ENCODE measurements around the gene MYO7B. TPM values are rescaled to one million over a fixed set of nuclear protein-coding genes. Genes with fewer than 3 reads are reported as not detected.

Gene MYO7B
- total RNA-seq, 4 donors from 2014 or later: 0.27 to 0.77 (median 0.54) TPM; not detected in 1

DNA sequence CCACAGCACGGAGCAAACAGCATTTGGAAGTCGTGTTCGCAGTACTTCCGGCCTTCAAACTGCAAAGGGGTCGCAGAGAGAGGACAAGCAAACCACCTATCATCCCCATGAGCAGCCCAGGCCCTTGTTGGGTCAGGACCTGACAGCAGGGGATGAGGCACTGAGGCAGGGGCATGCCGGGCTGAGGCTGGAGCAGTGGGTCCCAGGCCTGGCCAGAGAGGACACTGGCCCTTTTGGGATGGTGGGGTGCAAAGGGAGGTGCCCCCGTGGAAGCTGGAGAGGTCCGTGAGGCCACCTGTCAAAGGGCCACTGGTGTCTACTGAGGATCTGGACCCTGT is 119.3 kb downstream of the MYO7B start:
- Histone ChIP-seq H3K4me3 (no peak overlapping the region), H3K27me3 (no peaks in the 10 kb centered on the region), H3K36me3 (peaks cover 0 to 56% of the 10 kb centered on the region in 2 donors), H3K9me3 (no peaks in the 10 kb centered on the region), H3K27ac (peak overlapping the region; percentile 70 to 98 (median 84)), H3K4me1 (peaks cover 11 to 100% (median 74%) of the 10 kb centered on the region in 3 donors)
- TF ChIP-seq, protein P1, sequence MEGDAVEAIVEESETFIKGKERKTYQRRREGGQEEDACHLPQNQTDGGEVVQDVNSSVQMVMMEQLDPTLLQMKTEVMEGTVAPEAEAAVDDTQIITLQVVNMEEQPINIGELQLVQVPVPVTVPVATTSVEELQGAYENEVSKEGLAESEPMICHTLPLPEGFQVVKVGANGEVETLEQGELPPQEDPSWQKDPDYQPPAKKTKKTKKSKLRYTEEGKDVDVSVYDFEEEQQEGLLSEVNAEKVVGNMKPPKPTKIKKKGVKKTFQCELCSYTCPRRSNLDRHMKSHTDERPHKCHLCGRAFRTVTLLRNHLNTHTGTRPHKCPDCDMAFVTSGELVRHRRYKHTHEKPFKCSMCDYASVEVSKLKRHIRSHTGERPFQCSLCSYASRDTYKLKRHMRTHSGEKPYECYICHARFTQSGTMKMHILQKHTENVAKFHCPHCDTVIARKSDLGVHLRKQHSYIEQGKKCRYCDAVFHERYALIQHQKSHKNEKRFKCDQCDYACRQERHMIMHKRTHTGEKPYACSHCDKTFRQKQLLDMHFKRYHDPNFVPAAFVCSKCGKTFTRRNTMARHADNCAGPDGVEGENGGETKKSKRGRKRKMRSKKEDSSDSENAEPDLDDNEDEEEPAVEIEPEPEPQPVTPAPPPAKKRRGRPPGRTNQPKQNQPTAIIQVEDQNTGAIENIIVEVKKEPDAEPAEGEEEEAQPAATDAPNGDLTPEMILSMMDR (IDR thresholded peaks at IDR 0.05): no peak
- TF ChIP-seq POLR2A (IDR thresholded peaks at IDR 0.05) (no peak), POLR2AphosphoS5 (IDR thresholded peaks at IDR 0.05) (no peak), EP300 (IDR thresholded peaks at IDR 0.05) (no peak)
- no CpG with 5 or more reads among the region's 8 CpGs for WGBS, 2 donors (ENCODE audit: low coverage in 1 of 2)
- no peak for ATAC-seq

DNA sequence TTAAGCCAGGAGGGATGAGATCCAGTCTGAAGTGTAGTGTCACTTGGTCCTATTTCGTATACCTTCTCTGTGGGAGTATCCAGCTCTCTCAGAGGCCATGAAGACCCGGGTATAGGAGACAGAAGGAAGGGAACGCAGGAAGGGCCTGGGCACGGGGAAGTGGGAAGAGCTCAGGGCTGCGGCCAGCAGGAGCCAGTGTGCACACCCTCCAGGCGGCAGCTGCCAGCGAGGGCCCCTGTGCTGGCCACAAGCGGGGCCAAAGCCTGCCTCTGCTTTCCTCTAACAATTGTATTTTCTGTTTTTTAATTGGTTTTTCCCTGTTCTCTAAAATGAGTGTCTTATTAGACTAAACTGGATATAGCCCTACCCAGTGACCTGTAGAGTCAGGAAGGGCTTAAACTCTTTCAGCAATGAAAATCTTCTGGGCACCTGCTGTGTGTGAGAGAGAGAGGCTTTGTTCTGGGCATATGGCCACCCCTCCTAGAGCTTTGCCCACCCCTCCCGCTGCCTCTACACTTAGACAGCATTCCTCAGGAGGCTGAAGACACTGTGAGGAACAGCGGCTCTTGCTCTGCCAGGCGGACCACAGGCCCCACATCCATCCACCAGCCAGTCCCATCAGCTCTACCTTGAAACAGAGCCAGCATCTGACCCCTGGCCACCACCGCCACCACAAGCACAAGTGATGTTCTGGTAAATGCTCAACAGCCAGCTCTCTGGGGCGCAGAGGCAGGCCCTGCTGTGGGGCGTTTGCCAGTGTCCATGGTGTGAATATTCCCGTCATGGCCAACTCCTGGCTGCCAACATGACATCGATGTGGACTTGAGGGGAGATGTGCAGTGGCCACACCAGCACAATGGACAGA is 120.0 kb downstream of the MYO7B start:
- Histone ChIP-seq H3K27ac (peak overlapping the region; percentile 70 to 98 (median 84)), H3K9me3 (no peaks in the 10 kb centered on the region), H3K4me3 (no peak overlapping the region), H3K27me3 (no peaks in the 10 kb centered on the region), H3K4me1 (peaks cover 12 to 100% (median 76%) of the 10 kb centered on the region in 3 donors), H3K36me3 (peaks cover 0 to 60% of the 10 kb centered on the region in 2 donors)
- no peak for TF ChIP-seq POLR2A (IDR thresholded peaks at IDR 0.05)
- TF ChIP-seq EP300 (IDR thresholded peaks at IDR 0.05): no peak
- TF ChIP-seq, protein P1 (IDR thresholded peaks at IDR 0.05): peak in 1 of 4 experiments; percentile 12
- TF ChIP-seq POLR2AphosphoS5 (IDR thresholded peaks at IDR 0.05): no peak
- WGBS, 2 donors (ENCODE audit: low coverage in 1 of 2): 29 to 50% methylated on average over 10 to 11 of the region's 16 CpGs
- no peak for ATAC-seq

DNA sequence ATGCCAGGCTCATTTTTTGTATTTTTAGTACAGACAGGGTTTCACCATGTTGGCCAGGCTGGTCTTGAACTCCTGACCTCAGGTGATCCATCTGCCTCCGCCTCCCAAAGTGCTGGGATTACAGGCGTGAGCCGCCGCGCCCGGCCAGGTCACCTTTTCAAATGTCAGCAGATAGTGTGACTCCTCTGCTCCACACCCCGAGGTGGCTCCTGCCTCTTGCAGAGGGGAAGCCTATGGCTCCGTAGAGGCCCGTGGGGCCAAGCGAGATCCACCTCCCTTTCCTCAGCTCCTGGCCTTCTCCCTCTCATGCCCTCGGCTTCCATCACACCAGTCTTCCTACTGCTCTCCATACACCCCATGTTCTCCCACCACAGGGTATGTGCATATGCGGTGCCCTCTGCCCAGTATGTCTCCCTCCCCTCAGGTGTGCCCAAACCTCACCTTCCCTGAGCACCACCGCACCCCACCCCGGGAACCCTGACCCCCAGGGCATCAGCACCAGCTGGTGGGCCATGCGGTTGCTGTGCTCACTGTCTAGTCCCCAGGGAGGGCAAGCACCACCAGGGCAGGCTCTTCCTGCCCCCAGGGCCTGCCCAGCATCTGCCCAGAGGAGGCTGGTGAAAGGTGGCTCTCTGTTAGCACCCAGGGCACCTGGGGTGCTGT is 121.2 kb downstream of the MYO7B start:
- no peak overlapping the region for H3K4me3 ChIP-seq
- no peaks in the 10 kb centered on the region for H3K27me3 ChIP-seq
- WGBS, 2 donors (ENCODE audit: low coverage in 1 of 2): 58 to 67% methylated on average over 7 to 13 of the region's 15 CpGs
- no peak for TF ChIP-seq POLR2A (IDR thresholded peaks at IDR 0.05)
- no peak for TF ChIP-seq EP300 (IDR thresholded peaks at IDR 0.05)
- no peak for TF ChIP-seq POLR2AphosphoS5 (IDR thresholded peaks at IDR 0.05)
- TF ChIP-seq, protein P1 (IDR thresholded peaks at IDR 0.05): no peak
- H3K9me3 ChIP-seq: no peaks in the 10 kb centered on the region
- ATAC-seq: no peak
- H3K36me3 ChIP-seq: peaks cover 0 to 56% of the 10 kb centered on the region in 2 donors
- peaks cover 12 to 100% (median 77%) of the 10 kb centered on the region in 3 donors for H3K4me1 ChIP-seq
- peak overlapping the region; percentile 24 to 98 (median 88) for H3K27ac ChIP-seq

DNA sequence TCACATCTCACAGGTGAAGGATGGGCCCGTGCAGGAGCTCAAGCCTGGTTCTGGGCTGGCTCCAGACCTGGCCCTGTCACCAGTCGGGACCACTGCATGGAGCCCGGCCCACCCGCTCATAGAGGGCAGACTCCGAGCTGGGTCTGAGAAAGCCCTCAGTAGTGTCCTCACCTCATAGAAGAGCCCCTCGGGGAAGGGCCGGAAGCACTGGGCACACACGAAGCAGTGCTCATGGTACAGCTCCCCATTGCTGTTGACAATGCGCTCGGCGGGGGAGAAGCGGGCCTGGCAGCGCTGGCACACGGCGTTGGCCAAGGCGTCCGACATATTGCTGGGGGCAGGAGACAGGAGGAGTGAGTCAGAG is 121.7 kb downstream of the MYO7B start:
- TF ChIP-seq EP300 (IDR thresholded peaks at IDR 0.05) (no peak), POLR2A (IDR thresholded peaks at IDR 0.05) (no peak), POLR2AphosphoS5 (IDR thresholded peaks at IDR 0.05) (no peak)
- TF ChIP-seq, protein P1 (IDR thresholded peaks at IDR 0.05): no peak
- 69% methylated on average over 5 of the region's 17 CpGs; no CpG with 5 or more reads in 1 of the 2 donors for WGBS, 2 donors (ENCODE audit: low coverage in 1 of 2)
- Histone ChIP-seq H3K4me1 (peaks cover 16 to 100% (median 77%) of the 10 kb centered on the region in 3 donors), H3K27ac (peak overlapping the region; percentile 35 to 98 (median 88)), H3K4me3 (no peak overlapping the region), H3K9me3 (no peaks in the 10 kb centered on the region), H3K27me3 (no peaks in the 10 kb centered on the region), H3K36me3 (peaks cover 0 to 51% of the 10 kb centered on the region in 2 donors)
- ATAC-seq: no peak

All from gastroesophageal sphincter (tissue), 4 donors.